Mesothelial cell of epicardium (in vitro differentiated cells): Measurements from ENCODE around the gene NCF1. TPM values are rescaled to one million over a fixed set of nuclear protein-coding genes. Genes with fewer than 3 reads are reported as not detected.
"Not testable (repeated sequence)": the region's sequence is repeated elsewhere in the genome, so short reads cannot be mapped to it uniquely, and the experiment has no call there.

Experiments
- DNase-seq, 2 experiments: peaks; one replicate each; pipeline ENCODE4 v3.0.0; 2021; ENCODE audit warnings: low spot score in 2 of 2; ENCODE audit not compliant: unreplicated experiment in 2 of 2
- H3K27ac Mint-ChIP-seq: 2 replicates; pipeline ENCODE4 v1.8.0; 2021; ENCODE audit warnings: mixed read lengths
- H3K27me3 Mint-ChIP-seq: 2 replicates; pipeline ENCODE4 v1.8.0; 2021; ENCODE audit warnings: low read depth, mixed read lengths
- H3K36me3 Mint-ChIP-seq: 2 replicates; pipeline ENCODE4 v1.8.0; 2021; ENCODE audit warnings: mixed read lengths
- H3K4me1 Mint-ChIP-seq: 2 replicates; pipeline ENCODE4 v1.8.0; 2021; ENCODE audit warnings: mixed read lengths
- H3K4me3 Mint-ChIP-seq: 2 replicates; pipeline ENCODE4 v1.8.0; 2021; ENCODE audit warnings: mild to moderate bottlenecking, moderate library complexity, mixed read lengths
- H3K9me3 Mint-ChIP-seq: 2 replicates; pipeline ENCODE4 v1.8.0; 2021; ENCODE audit warnings: mixed read lengths
- total RNA-seq: library from RNA; stranded (reverse); gene quantifications from 3 replicates; pipeline ENCODE4 v1.2.1, GENCODE V29; 2021

The NCF1 gene
- total RNA-seq, 1 donor from 2014 or later: 0.27 TPM

- H3K4me1 Mint-ChIP-seq, H3K4me3 Mint-ChIP-seq, H3K27ac Mint-ChIP-seq, H3K9me3 Mint-ChIP-seq, H3K36me3 Mint-ChIP-seq, H3K27me3 Mint-ChIP-seq, DNase-seq: not testable (repeated sequence)
These were observed 46.5 kb downstream of the NCF1 start for GRCh38 chr7:74820146-74820805.

GRCh38 chr7:74821259-74821658 lies 47.4 kb downstream of the NCF1 start:
- DNase-seq, H3K27me3 Mint-ChIP-seq, H3K4me3 Mint-ChIP-seq, H3K9me3 Mint-ChIP-seq, H3K27ac Mint-ChIP-seq, H3K36me3 Mint-ChIP-seq, H3K4me1 Mint-ChIP-seq: not testable (repeated sequence)

GRCh38 chr7:74829959-74830358 lies 56.1 kb downstream of the NCF1 start:
- H3K27ac Mint-ChIP-seq, H3K4me1 Mint-ChIP-seq, H3K36me3 Mint-ChIP-seq, H3K9me3 Mint-ChIP-seq, H3K4me3 Mint-ChIP-seq, H3K27me3 Mint-ChIP-seq, DNase-seq: not testable (repeated sequence)

- H3K27ac Mint-ChIP-seq, H3K4me1 Mint-ChIP-seq, H3K9me3 Mint-ChIP-seq, H3K4me3 Mint-ChIP-seq, H3K27me3 Mint-ChIP-seq, H3K36me3 Mint-ChIP-seq, DNase-seq: not testable (repeated sequence)
These were observed 56.6 kb downstream of the NCF1 start for GRCh38 chr7:74830411-74830810.

Other genes starting within 250 kb of the NCF1 start
- gene GTF2I, start 116.3 kb upstream of the NCF1 start, total RNA-seq: 433 to 438 TPM (median 435 TPM) in 3 replicates
- 36.4 to 41.5 TPM (median 38.4 TPM) in 3 replicates for gene GTF2IRD2, start 77.6 kb downstream of the NCF1 start, total RNA-seq
- 40.8 to 44.5 TPM (median 41.8 TPM) in 3 replicates for gene CASTOR2, start 190.7 kb downstream of the NCF1 start, total RNA-seq